Panc1 (cell line): ENCODE measurements around the gene ATP6V1F.

ENCODE experiments used
- CTCF ChIP-seq: fragments of 450-650 bp; IDR thresholded peaks from 2 replicates; pipeline ENCODE4 v1.5.1; 2017; ENCODE audit warnings: mild to moderate bottlenecking
- SIN3A ChIP-seq: IDR thresholded peaks from 2 replicates; pipeline ENCODE4 v1.6.1; 2012; ENCODE audit warnings: low read depth, mild to moderate bottlenecking, low read length, moderate library complexity, borderline replicate concordance; ENCODE audit not compliant: insufficient read depth
- TCF7L2 ChIP-seq: IDR thresholded peaks from 2 replicates; pipeline ENCODE4 v1.6.1; 2011; ENCODE audit warnings: mild to moderate bottlenecking, low read depth, low read length, inconsistent platforms
- TF ChIP-seq, protein P1 (sequence below), 2 experiments: IDR thresholded peaks; 2 replicates each; pipeline ENCODE4 v1.6.1; 2011 to 2012; ENCODE audit warnings: low read depth in 2 of 2, control low read depth in 1 of 2, low read length in 1 of 2, mild to moderate bottlenecking in 1 of 2, moderate library complexity in 1 of 2; ENCODE audit not compliant: insufficient read depth in 1 of 2

DNA sequence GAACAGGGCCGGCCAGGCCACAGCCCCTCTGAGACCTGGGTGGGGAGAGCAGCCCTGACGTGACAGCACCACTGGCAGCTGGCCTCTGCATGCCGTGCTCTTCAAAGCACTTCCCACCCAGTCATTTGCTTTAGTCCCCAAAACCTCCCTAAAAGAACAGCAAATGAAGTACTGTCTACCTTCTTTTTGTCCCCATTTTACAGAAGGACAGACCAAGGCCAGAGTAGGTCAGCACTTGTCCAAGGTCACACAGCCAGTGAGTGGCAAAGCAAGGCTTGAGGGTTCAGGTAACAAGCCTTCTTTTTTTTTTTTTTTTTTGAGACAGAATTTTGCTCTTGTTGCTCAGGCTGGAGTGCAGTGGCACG is 15.1 kb downstream of the ATP6V1F start:
- TF ChIP-seq CTCF (no peak), SIN3A (no peak), TCF7L2 (no peak)
- TF ChIP-seq, protein P1, sequence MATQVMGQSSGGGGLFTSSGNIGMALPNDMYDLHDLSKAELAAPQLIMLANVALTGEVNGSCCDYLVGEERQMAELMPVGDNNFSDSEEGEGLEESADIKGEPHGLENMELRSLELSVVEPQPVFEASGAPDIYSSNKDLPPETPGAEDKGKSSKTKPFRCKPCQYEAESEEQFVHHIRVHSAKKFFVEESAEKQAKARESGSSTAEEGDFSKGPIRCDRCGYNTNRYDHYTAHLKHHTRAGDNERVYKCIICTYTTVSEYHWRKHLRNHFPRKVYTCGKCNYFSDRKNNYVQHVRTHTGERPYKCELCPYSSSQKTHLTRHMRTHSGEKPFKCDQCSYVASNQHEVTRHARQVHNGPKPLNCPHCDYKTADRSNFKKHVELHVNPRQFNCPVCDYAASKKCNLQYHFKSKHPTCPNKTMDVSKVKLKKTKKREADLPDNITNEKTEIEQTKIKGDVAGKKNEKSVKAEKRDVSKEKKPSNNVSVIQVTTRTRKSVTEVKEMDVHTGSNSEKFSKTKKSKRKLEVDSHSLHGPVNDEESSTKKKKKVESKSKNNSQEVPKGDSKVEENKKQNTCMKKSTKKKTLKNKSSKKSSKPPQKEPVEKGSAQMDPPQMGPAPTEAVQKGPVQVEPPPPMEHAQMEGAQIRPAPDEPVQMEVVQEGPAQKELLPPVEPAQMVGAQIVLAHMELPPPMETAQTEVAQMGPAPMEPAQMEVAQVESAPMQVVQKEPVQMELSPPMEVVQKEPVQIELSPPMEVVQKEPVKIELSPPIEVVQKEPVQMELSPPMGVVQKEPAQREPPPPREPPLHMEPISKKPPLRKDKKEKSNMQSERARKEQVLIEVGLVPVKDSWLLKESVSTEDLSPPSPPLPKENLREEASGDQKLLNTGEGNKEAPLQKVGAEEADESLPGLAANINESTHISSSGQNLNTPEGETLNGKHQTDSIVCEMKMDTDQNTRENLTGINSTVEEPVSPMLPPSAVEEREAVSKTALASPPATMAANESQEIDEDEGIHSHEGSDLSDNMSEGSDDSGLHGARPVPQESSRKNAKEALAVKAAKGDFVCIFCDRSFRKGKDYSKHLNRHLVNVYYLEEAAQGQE (IDR thresholded peaks at IDR 0.05; ENCODE audit: insufficient read depth in 1 of 2, low read depth in 2 of 2, low read length in 1 of 2): no peak
